Upper lobe of left lung (tissue), 6 donors: ENCODE results near the gene DNASE2B. TPM values are rescaled to one million over a fixed set of nuclear protein-coding genes. Genes with fewer than 3 reads are reported as not detected.

Experiments
- ATAC-seq, 2 donors: fragments of 200-7000 bp; cut with Tn5 transposase; one replicate each; pipeline ENCODE4 v1.9.1; 2022; ENCODE audit warnings: mild to moderate bottlenecking in 2 of 2, moderate library complexity in 2 of 2; ENCODE audit not compliant: low FRiP score in 2 of 2
- DNase-seq, 2 donors: peaks; one replicate each; pipeline ENCODE4 v3.0.0-alpha.2; 2019 to 2020
- H3K27ac ChIP-seq, 4 donors: fragments of 200-600 bp; sonication (generic); one replicate each; pipeline ENCODE4 v1.5.1; 2016 to 2019
- H3K27me3 ChIP-seq, 4 donors: fragments of 200-600 bp; sonication (generic); one replicate each; pipeline ENCODE4 v1.5.1; 2017 to 2019
- H3K36me3 ChIP-seq, 4 donors: fragments of 200-600 bp; sonication (generic); one replicate each; pipeline ENCODE4 v1.5.1; 2016 to 2019
- H3K4me1 ChIP-seq, 4 donors: fragments of 200-600 bp; sonication (generic); one replicate each; pipeline ENCODE4 v1.5.1; 2018 to 2019
- H3K4me3 ChIP-seq, 4 donors: fragments of 200-600 bp; sonication (generic); one replicate each; pipeline ENCODE4 v1.5.1; 2017 to 2019; ENCODE audit warnings: mild to moderate bottlenecking in 2 of 4, moderate library complexity in 1 of 4
- H3K9me3 ChIP-seq, 4 donors: fragments of 200-600 bp; sonication (generic); one replicate each; pipeline ENCODE4 v1.5.1; 2018 to 2019
- CTCF ChIP-seq, 6 experiments: fragments of 450-650 bp in 4 of 6; fragments of 200-600 bp in 2 of 6; sonication (generic) in 2 of 6; IDR thresholded peaks; one replicate each; pipeline ENCODE4 v1.5.1; 2016 to 2019; ENCODE audit warnings: antibody characterized with exemption in 6 of 6
- EP300 ChIP-seq, 4 donors: sonication (generic); formaldehyde crosslinking; IDR thresholded peaks; one replicate each; pipeline ENCODE4 v1.5.1; 2017; ENCODE audit warnings: antibody characterized with exemption in 4 of 4, control low read depth in 2 of 4
- POLR2A ChIP-seq, 4 donors: fragments of 450-650 bp; IDR thresholded peaks; one replicate each; pipeline ENCODE4 v1.5.1; 2016 to 2017; ENCODE audit warnings: antibody characterized with exemption in 4 of 4, mild to moderate bottlenecking in 2 of 4
- POLR2AphosphoS5 ChIP-seq, 2 donors: sonication (generic); formaldehyde crosslinking; IDR thresholded peaks; one replicate each; pipeline ENCODE4 v1.5.1; 2017; ENCODE audit warnings: antibody characterized with exemption in 2 of 2
- WGBS, 2 donors: methylation state at CpG; one replicate each; pipeline ENCODE4 v1.1.5; 2017 to 2018; 5-methylcytosine and 5-hydroxymethylcytosine counted together
- total RNA-seq, 6 donors: library from RNA; depleted of rRNA in 4 of 6; stranded (reverse); fragments of >200 nt in 4 of 6; gene quantifications; one replicate each; pipeline versions ENCODE4 v1.1.0 to v1.2.1, GENCODE V29; 2016 to 2021
- donor health status: DM: no; HTN: no; CAD: no; lungs with moderate emphysema.
- donor health status: DM: no; HTN: yes; CAD: no; lungs with severe emphysema.

DNASE2B gene
- total RNA-seq, 6 donors from 2014 or later = 1.5 to 14.7 (median 5.5) TPM; not detected in 1

GRCh38 chr1:84376000-84376910 is 22.0 kb upstream of the DNASE2B start:
- ATAC-seq (peak in 1 of 2 donors; percentile 30), DNase-seq (no peak)
- TF ChIP-seq CTCF (IDR thresholded peaks at IDR 0.05) (no peak), POLR2AphosphoS5 (IDR thresholded peaks at IDR 0.05) (no peak), EP300 (IDR thresholded peaks at IDR 0.05) (no peak), POLR2A (IDR thresholded peaks at IDR 0.05) (no peak)
- Histone ChIP-seq H3K27me3 (no peaks in the 10 kb centered on the region), H3K36me3 (no peaks in the 10 kb centered on the region), H3K4me3 (no peak overlapping the region), H3K27ac (no peak overlapping the region), H3K9me3 (no peaks in the 10 kb centered on the region), H3K4me1 (peaks cover 0 to 3% (median 0%) of the 10 kb centered on the region in 4 donors)
- 79 to 88% methylated on average over 7 of the region's 7 CpGs for WGBS, 2 donors

- no peaks in the 10 kb centered on the region for H3K27me3 ChIP-seq
- no peaks in the 10 kb centered on the region for H3K4me1 ChIP-seq
- no peaks in the 10 kb centered on the region for H3K36me3 ChIP-seq
- H3K9me3 ChIP-seq = no peaks in the 10 kb centered on the region
- TF ChIP-seq EP300 (IDR thresholded peaks at IDR 0.05) = no peak
- whole genome bisulfite sequencing, 2 donors = 49 to 65% methylated on average over 3 of the region's 3 CpGs
- DNase-seq (no peak), ATAC-seq (peak; percentile 22 to 76)
- H3K27ac ChIP-seq = no peak overlapping the region
- no peak overlapping the region for H3K4me3 ChIP-seq
These were observed 20.7 kb upstream of the DNASE2B start for GRCh38 chr1:84377480-84378095.

GRCh38 chr1:84379138-84379916 is 19.0 kb upstream of the DNASE2B start:
- no peaks in the 10 kb centered on the region for H3K4me1 ChIP-seq

GRCh38 chr1:84379917-84380180 is 18.4 kb upstream of the DNASE2B start:
- Histone ChIP-seq H3K27ac (no peak overlapping the region), H3K27me3 (no peaks in the 10 kb centered on the region)

More at GRCh38 chr1:84379138-84379916, 19.0 kb upstream of the DNASE2B start:
- Histone ChIP-seq H3K4me3 (no peak overlapping the region), H3K27me3 (no peaks in the 10 kb centered on the region), H3K9me3 (no peaks in the 10 kb centered on the region), H3K36me3 (no peaks in the 10 kb centered on the region), H3K27ac (no peak overlapping the region)
- DNase-seq (no peak), ATAC-seq (peak in 1 of 2 donors; percentile 49)
- 60 to 68% methylated on average over 4 of the region's 4 CpGs for WGBS, 2 donors
- TF ChIP-seq CTCF (IDR thresholded peaks at IDR 0.05) = no peak
- no peak for TF ChIP-seq EP300 (IDR thresholded peaks at IDR 0.05)

More at GRCh38 chr1:84379917-84380180, 18.4 kb upstream of the DNASE2B start:
- no peaks in the 10 kb centered on the region for H3K36me3 ChIP-seq
- no peaks in the 10 kb centered on the region for H3K9me3 ChIP-seq
- no peak for DNase-seq
- H3K4me3 ChIP-seq = no peak overlapping the region
- no peaks in the 10 kb centered on the region for H3K4me1 ChIP-seq
- WGBS, 2 donors = 73 to 81% methylated on average over 1 of the region's 1 CpG
- TF ChIP-seq EP300 (IDR thresholded peaks at IDR 0.05) (no peak), POLR2A (IDR thresholded peaks at IDR 0.05) (no peak), CTCF (IDR thresholded peaks at IDR 0.05) (no peak), POLR2AphosphoS5 (IDR thresholded peaks at IDR 0.05) (no peak)
- no peak for ATAC-seq
